ENCODE results near the gene CAP2.

- no peak for TF ChIP-seq CTCF (IDR thresholded peaks at IDR 0.05)
- no peak for TF ChIP-seq POLR2A (IDR thresholded peaks at IDR 0.05)
- no peak for TF ChIP-seq EP300 (IDR thresholded peaks at IDR 0.05)
Observed at GRCh38 chr6:17448165-17448564, 54.8 kb downstream of the CAP2 start.
